Superior temporal gyrus (tissue), 1 donor: ENCODE results near the gene TTC21A.

Experiments
- DNase-seq: peaks from one replicate; pipeline ENCODE4 v3.0.0-alpha.2; 2016; ENCODE audit errors: extremely low spot score

TTC21A gene

DNA sequence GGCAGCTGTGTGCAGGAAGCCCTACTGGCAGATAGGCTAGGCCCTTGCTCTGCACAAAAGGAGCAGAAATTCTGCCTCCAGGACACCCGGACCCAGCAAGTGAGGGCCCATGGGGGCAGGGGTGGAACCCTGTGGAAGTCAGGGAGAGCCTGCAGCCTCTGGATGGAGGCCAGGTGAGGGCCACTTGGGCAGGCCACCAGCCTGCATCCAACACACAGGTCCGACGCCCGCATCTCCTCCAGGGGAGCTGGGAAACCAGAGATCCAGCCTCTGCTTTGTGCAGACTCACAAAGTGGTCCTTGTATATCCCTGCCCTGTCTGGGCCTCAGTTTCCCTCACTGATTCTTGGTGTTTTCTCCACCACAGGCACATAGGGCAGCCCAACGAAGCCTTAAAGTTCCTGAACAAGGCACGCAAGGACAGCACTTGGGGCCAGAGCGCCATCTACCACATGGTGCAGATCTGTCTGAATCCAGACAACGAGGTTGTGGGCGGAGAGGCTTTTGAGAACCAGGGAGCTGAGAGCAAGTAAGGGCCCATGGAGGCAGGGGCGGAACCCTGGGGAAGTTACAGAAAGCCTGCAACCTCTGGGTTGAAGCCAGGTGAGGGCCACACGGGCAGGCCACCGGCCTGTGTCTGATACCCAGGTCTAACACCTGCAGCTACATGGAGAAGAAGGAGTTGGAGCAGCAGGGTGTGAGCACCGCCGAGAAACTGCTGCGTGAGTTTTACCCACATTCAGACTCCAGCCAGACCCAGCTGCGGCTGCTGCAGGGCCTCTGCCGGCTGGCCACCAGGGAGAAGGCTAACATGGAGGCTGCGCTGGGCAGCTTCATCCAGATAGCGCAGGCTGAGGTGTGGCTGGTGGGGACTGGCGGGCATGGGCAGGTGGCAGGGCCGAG is 29.3 kb downstream of the TTC21A start:
- no peak for DNase-seq

DNA sequence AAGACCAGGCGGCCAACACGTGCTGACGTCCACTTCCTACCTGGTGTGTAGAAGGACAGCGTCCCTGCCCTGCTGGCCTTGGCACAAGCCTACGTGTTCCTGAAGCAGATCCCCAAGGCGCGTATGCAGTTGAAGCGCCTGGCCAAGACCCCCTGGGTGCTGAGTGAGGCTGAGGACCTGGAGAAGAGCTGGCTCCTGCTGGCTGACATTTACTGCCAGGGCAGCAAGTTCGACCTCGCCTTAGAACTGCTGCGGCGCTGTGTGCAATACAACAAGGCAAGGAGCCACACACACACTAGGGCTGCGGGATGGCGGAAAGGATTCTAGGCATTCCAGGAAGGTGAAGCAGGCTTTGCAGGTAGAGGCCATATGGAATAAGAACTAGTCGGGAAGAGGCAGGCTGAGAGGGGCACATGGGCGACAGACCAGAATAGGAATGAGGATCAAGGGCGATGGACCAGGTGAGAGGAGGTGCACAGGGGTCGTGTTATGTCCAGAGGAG is 30.0 kb downstream of the TTC21A start:
- no peak for DNase-seq

DNA sequence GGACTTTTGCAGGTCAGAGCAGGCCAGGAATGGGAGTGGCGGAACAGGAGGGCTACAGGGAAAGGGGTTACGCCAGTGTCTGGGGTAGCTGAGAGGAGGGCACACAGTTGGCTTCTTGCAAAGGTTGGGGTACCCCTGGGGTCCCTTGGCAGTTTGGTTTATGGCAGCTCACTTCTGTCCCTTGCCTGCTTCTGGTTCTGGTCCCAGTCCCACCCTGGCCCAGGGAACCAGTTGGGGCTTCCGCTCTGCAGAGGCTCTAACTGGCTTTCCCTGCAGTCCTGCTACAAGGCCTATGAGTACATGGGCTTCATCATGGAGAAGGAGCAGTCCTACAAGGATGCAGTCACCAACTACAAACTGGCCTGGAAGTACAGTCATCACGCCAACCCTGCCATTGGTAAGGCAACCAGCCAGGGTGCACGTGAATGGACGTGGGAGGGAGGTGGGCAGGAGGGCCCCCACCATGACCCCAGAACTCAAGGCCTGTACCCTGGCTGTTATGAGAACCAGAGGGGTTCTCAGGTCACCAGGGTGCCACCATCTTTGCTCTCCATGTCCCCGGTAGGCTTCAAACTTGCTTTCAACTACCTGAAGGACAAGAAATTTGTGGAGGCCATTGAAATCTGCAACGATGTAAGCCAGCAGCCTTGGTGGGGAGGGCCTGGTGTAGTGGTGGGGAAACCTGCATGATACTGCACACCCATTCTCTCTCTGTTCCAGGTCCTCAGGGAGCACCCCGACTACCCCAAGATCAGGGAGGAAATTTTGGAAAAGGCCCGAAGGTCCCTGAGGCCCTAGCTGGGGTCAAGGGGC is 30.7 kb downstream of the TTC21A start:
- no peak for DNase-seq

DNA sequence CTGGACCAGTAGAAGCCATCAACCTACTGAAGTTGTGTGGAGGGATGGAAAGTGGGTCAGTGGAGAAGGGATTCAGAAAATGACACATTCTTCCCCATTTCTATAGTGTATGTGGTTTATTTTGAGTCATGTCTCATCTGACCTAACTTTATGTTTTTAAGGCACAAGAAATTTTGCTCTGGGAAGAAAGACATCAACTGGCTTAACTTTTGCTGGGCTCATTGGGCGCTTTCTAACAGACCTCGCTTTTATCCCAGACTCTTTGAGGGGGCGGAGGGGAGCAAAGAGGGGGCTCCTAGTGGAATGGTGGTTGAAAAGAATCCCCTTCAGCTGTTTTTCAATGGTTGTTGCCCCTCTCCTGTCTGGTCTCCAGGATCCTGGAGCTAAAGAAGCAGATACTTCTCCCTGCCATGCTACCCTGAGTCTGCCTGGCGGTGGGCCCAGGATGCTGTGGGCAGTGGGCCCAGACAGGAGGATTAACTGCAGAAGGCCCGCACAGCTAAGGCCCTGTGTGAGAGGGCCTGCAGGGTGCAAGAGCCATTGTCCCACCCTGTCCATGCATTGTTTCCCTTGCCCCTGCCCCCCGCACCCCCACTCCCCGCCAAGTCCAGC is 31.4 kb downstream of the TTC21A start:
- no peak for DNase-seq

DNA sequence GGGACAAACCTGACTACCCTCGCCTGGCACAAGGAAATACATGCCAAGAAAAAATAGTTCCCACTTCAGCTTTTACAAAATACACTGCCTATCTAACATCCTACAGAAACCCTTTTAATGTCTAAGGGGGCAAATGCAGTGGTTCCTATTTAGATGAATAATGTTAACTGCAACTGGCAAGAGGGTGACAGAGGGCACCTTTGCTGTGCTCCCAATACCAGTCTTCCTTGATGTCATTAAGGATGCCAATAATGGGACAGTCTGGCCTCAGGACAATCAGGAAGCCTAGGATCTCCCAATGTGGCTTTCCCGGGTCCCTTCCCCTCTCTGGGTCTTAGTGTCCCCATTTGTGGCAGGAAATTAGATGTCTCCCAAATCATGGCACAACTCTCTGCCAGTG is 32.0 kb downstream of the TTC21A start:
- DNase-seq, result no peak

GRCh38 chr3:39140341-39140971 is 33.0 kb downstream of the TTC21A start:
- no peak for DNase-seq

DNA sequence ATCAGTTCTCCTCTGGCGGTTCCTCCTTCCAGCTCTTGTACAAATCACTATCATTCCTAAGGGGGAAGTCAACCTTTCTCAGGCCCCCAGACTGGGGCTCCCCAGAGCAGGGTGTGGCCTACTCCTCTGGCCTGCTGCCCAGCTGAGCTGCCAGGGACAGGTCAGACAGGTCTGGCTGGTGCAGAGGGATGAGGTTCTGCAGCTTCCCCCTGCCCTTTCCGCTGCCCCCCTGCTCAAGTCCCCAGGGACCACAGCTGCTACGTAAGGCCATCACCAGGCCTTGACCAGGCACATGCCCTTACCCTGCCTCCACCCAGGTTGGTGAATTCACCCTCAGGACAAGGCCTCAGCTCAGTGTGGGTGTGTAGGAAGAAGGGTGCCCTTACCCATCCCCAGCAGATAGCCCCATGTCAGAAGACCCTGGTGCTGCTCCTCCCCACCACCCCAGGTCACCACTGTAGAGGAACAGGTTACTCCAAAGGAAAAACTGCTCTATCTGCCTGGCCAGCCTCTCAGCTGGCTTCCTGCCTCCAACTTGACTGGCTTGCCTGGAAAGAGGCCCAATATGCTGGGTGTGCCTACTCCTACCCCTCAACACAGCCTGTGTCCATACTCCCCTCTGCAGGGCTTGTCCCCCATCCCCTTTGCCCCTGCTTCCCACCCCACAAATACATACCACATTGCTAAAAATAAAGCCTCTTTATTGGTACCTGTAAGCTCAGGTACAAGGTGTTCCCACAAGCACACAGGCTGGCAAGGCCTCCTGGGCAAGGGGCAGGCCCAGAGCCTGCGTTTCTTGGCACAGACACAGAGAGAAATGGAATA is 33.9 kb downstream of the TTC21A start:
- no peak for DNase-seq

- no peak for DNase-seq
Observed at GRCh38 chr3:39142067-39142466, 34.6 kb downstream of the TTC21A start.

DNA sequence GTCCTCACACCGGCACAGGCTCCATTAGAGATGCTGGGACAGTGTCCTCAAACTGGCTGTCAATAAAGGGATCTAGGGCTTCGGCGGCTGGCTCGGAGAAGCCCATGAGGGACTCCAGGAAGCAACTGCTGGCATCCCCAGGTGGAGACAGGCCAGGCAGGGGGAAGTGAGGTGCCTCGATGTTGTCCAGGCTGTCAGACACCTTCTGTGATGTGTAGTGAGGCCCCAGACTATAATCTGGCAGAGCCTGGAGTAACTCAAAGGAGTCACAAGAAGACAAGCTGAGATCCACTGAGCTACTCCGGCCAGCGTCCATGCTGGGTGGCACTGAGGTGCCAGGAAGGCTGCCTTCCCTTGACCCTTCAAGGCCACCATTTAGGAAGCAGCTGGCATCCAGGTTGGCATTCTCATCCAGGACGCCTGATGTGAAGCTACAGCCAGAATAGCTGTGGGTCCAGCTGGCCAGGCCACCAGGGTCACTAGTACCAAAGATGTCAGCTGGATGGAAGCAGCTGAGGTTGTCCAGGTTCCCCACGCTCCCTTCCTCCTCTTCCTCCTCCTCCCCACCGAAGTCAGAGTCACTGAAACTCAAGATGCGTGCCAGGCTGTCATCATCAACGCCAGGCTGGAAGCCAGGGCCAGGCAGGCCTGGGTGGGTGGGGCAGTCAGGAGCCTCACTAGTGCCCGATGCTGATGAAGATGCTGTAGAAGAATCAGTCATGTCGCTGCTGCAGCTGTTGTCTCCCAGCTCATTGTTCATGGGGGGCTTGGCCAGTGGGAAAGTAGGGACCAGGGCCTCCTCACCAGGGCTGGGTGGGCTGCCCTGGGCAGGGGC is 35.8 kb downstream of the TTC21A start:
- no peak for DNase-seq

DNA sequence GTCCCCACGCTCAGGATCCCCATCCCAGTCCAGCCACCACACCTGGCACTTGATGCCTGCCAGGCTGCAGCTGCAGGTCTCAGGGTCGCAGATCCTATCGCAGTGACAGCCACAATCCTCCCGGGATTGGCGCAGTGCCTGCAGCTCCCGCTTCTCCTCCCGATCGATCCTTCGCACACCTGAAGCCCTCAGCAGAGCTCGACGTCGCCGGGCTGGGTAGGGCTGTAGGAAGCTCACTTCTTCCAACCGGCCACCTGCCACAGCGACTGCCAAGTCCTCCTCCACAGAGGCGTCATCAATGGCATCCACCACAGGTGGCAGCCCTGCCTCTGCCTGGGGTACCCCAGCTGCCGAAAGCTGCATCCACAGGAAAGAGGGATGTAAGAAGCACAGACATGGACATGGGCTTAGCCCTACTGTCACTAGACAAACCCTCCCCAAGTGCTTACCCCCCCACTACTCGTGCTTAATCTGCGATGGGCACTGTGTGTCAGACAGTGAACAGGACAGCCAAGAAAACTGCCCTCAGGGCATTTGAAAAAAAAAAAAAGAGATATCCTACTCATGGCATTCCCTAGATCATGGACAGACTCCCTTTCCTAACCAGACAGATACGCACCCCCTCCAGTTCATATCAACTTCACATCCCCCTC is 36.7 kb downstream of the TTC21A start:
- no peak for DNase-seq

GRCh38 chr3:39144748-39145380 is 37.4 kb downstream of the TTC21A start:
- DNase-seq, result no peak

DNA sequence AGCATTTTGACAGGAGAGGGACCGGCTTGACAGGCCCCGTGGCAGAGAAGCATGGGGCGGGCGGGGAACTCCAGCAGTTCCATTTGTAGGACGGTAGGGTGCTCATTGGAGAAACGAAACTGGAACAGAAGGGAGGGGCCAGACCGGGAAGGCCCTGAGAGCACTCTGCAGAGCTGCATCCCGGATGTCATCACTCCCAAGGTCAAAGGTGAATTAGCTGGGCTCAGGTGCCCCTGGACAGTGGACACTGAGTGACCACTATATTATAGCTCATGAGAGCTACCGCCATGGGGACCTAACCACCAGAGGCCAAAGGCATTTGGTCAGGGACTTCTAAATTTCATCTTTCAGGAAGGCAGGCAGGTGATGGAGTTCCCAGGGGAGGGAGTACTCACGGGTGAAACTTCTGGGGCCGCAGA is 38.6 kb downstream of the TTC21A start:
- no peak for DNase-seq

DNA sequence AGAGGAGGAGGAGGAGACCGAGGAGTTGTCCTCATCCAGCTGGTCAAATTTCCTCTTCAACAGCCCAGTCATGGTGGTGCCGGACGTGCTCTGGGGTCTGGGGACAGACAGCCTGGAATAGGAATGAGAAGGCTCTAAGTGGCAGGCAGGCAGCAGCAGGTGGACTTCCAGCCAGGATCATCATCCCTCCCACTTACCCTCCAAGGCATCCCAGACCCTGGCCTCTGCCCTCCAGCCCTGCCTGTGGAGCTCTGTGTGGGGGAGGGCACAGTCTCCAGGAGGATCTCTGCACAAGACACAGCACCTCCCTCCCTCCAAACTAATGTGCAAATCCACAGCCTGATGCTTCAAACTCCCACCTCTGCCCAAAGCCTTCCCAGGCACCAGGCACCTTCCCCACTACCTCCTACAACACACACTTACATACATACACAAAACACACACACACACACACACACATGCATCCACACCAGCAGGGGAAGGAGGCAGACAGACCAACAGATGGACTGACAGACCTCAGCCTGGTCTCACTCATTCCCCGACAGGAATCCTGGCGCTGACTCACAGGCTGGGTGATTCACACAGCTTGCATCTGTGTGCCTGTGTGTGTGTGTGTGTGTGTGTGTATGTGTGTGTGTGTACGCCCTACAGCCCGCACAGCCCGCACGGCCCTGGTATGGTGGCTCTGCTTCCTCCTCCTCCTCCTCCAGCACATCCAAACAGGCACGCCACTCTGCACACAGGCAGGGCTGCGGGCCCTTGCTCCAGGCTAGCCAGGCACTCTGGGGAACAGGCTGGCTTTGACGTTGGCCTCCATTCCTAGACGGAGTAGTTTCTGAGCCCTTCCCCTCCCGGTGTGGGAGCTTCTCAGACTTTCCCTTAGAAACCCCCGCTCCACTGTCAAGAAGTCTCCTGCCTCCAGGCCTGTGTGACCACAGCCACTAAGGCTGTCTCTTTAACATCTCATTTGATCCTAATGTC is 39.4 kb downstream of the TTC21A start:
- DNase-seq, result peak; percentile 63

DNA sequence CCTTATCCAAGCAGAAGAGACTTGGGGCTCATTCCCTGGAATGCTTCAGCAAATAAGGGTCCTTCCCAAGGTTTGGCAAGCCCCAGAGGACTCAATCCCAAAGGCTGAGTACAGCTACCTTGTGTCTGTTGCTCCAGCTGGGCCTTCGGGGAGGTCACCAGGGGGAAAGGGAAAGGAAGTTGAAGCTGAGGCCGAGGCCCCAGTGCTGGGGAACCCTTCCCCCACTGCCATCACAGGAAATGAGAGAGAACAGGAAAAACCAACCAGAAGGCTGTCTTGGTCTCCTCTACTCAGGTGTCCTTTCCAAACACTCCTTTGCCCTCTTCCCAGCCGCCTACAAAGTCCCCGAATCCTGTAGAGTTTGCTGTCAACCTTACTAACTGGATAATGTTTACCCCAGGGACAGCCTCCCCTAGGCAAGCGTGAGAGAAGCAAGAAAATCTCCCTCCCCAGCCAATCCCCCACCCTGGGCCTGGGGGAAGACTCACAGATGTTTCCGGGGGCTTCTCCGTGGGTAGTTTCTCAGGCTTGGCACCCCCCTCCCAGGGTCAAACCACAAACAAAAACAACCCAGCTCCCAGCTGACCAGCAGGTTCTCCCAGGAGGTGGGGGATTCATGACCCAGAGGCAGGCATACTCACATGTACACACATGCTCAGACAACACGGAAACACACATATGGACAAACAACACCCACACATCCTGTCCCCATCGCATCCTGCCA is 40.4 kb downstream of the TTC21A start:
- DNase-seq, result no peak

- DNase-seq, result no peak
Observed at GRCh38 chr3:39148435-39149058, 41.1 kb downstream of the TTC21A start.

- DNase-seq, result no peak
Observed at GRCh38 chr3:39149059-39149455, 41.6 kb downstream of the TTC21A start.
